HG02885 (cell line): ENCODE measurements around the gene DNAI2.

Experiments used
- ATAC-seq: cut with Tn5 transposase; IDR thresholded peaks from one replicate; pipeline ENCODE4 v1.9.1; 2021; ENCODE audit warnings: mild to moderate bottlenecking; ENCODE audit not compliant: unreplicated experiment, poor library complexity

DNAI2 gene

DNA sequence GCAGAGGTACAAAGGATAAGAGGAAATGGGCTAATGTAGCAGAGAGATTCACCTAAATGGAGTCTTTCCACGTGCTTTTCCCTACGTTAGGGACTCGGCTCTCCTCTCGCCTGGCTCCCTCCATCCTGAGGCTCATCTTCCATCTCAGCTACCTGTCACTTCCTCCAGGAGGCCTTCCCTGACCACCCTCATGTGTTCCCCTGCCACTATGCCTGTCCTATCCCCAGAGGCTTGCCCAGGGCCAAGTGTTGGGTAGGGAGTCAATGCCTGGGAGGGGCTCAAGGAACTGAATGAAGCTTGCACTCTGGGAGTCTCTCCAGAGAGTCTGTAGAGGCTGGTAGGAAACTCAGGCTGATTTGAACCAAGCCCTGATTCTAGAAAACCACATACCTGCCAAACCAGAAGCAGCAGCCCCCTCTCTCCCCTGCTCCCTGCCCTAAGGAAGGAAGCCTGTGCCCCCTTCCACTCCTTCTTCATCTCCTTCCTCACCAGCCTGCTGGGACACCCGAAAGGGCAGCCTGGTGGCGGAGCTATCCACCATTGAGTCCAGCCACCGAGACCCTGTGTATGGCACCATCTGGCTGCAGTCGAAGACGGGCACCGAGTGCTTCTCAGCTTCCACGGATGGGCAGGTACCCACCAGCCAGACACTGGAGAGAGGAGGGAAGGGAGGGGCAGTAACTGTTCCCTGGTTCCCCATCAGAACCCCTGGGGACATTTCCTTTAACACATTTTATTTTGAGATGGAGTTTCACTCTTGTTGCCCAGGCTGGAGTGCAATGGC is 25.4 kb downstream of the DNAI2 start:
- no peak for ATAC-seq

- ATAC-seq, result no peak
These were observed 29.3 kb downstream of the DNAI2 start for GRCh38 chr17:74303305-74303704.

DNA sequence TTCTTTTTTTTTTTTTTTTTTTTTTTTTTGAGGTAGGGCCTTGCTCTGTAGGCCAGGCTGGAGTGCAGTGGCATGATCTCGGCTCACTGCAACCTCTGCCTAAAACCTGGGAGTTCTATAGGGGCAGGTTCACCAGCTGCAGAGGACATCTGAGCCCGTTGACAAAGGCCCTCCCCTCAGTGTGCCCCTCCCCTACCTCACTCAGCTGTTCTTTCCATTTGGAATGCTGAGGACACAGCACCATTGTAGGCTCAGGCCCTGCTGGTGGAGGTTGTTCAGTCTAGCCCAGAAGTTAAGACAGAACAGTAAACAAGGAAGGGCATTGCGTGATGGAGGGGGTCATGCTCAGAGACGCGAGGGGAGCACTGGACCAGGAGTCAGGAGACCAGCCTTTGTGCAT is 30.1 kb downstream of the DNAI2 start:
- ATAC-seq, result no peak

DNA sequence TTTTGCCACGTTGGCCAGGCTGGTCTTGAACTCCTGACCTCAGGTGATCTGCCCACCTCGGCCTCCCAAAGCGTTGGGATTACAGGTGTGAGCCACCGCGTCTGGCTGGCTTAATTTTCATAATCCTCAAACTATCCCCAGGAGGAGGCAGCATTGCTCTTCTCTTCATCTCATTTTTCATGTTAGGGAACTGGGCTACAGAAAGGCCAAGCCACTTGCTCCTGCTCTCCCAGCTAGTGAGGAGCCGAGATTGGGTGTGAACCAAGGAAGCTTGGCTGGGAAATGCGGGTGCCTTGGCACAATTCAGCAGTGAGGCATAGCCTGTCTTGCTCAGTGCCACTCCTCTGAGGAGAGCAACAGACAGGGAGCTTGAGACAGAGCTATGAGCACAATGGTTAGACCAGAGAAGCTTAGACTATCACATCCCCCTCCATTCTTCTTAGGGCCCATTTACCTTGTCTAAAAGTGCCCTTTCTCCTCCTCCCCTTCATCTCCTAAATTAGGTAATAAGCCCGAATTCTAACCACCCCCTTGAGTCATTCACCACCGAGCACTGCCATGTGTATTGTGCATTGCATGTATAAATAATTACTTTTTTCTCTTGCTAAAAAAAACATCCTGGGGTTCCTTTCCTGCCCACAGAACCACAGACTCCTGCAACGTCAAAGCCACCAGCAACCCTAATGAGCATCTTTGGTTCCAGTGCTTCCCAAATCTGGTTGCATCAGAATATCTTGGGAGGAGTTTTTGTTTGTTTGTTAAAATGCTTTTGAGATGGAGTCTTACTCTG is 32.0 kb downstream of the DNAI2 start:
- ATAC-seq, result no peak

- ATAC-seq, result no peak
These were observed 34.1 kb downstream of the DNAI2 start for GRCh38 chr17:74307984-74308773.

GRCh38 chr17:74309902-74310301 is 35.9 kb downstream of the DNAI2 start:
- no peak for ATAC-seq

- no peak for ATAC-seq
These were observed 40.8 kb downstream of the DNAI2 start for GRCh38 chr17:74314877-74315276.

- ATAC-seq, result no peak
These were observed 42.2 kb downstream of the DNAI2 start for GRCh38 chr17:74316220-74316619.

GRCh38 chr17:74317071-74317470 is 43.0 kb downstream of the DNAI2 start:
- ATAC-seq, result no peak

DNA sequence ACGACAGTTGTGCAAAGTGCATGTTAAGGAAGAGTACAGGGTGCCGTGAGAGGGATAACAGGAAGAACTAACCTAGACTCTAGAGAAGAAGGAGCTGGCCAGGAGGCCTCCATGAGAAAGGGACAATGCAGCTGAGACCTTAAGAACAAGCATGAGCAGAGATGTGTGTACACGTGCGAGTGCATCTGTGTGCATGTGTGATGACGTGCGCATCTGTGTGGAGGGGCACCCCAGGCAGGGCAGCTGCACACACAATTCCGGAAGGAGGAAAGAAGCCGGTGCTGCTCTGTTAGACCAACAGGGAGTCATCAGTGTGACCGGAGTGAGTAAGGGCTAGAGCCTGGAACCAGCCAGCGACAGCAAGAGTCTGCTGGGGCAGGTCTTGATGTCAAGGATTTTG is 44.4 kb downstream of the DNAI2 start:
- no peak for ATAC-seq

GRCh38 chr17:74324521-74324920 is 50.5 kb downstream of the DNAI2 start:
- no peak for ATAC-seq

DNA sequence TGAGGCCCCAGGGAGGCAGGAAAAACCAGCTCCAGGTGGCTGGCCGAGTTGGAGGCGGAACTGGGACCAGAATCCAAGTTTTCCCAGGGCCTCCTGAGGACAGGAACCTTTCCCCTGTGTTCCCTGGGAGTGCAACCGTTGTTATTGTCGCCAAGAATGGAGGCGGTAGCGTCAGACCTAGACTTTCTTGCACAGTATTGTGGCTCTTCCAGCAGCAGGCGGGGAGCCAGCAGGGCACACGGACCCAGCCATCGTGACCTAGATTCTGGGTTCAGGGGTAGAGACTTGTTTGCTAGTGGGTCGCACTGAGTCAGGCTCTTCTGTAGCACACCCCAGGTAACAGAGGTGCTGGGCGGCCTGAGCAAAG is 51.3 kb downstream of the DNAI2 start:
- ATAC-seq, result no peak

DNA sequence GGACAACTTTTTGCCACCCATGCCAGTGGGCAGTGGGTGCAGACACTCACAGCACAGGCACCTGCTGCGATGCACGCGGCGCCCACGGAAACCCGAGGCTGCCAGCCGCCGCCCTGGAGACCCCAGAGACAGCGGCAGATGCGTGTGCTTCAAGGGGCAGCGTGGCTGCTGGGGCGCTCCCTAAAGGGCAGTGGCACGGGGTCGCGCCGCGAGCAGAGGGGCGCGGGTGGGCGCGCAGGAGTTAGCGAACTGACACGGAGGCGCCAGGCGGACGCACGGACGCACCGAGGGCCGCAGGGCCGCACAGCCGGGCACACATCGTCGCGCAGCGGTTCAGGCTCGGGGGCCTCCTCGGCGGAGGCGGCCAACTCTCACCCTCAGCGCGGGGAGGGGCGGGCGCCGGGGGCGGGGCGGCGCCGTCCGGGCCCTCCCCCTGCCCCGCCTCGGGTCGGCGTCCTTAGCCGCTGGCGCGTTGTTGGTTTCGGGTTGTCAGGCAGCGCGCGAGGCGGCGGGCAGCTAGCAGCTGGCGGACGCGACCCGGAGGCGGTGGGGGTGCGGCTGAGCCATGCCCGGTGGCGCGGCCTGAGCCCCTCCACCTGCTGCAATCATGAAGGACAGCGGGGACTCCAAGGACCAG is 51.8 kb downstream of the DNAI2 start, which contains the start of gene KIF19:
Gene KIF19 (plus strand): TSS at position 484 of the 637 bp plus-strand sequence. CDS start 124 bp downstream, at position 608.
- ATAC-seq, result peak; percentile 60

GRCh38 chr17:74326506-74326905 is 52.5 kb downstream of the DNAI2 start:
- no peak for ATAC-seq

GRCh38 chr17:74328487-74328886 is 54.5 kb downstream of the DNAI2 start:
- no peak for ATAC-seq

DNA sequence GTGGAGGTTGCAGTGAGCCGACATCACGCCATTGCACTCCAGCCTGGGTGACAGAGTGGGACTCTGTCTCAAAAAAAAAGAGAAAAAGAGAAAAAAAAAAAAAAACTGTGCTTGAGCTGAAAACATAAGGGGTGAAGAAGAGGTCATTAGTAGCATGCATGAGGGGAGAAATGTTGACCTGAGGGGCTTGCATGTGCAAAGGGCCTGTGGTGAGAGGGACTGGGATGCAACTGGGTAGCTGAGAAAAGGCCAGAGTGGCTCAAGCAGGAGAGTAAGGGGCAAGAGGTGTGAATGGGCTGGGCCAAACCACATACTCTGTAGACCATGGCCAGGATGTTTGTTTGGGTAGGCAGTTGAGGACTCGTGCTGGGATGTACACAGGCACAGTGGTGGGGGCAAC is 55.3 kb downstream of the DNAI2 start:
- ATAC-seq, result no peak

DNA sequence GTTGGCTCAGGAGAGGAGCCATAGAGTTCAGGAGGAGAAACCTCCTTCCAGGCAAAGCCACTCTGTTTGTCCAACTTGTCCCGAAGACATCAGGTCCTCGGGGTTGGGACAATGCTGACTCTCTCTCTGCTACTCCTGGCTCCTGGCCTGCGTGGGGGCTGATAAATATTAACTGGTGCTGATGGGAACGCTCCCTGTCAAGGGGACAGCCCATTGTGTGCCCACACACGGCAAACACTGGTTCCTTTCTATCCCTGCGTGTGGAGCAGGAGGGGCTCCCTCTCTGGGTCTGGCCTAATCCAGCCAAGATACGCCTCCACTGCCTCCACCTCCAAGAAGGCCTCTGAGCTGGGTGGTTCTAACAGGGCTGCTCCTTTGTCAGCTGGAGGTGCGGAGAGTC is 56.4 kb downstream of the DNAI2 start:
- no peak for ATAC-seq

DNA sequence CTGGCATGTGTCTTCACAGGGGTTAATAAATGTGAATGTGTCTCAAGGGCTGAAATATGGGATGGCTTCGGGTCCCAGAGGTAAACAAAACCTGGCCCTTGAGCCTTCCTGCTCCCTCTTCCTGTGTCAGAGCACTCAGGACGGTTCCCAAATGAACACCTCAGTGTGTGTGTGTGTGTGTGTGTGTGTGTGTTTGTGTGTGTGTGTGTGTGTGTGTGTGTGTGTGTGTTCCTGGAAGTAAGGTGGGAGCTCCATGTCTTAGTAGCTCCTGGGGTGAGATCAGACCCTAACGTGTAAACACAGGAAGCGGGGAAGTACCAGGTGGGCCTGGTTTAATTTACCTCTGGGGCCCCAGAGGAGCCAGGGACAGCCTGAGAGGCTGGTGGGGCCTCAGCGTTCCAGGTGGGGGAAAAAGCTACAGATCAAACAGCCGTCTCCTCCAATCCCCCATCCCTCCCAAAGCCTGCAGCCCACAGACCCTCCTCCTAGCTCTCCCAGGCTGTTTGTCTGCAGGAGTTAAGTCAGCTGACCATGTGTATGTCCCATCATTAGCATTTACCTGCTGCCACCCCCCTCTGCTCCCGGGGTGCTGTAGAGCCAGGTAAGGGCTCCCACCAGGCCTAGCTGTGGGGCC is 58.1 kb downstream of the DNAI2 start:
- ATAC-seq, result no peak

- ATAC-seq, result no peak
These were observed 58.8 kb downstream of the DNAI2 start for GRCh38 chr17:74332763-74333283.
